Left ventricle myocardium inferior (tissue), 1 donor: ENCODE data around the gene SHC4. TPM values are rescaled to one million over a fixed set of nuclear protein-coding genes. Genes with fewer than 3 reads are reported as not detected.

ENCODE experiments used
- DNase-seq: peaks from one replicate; pipeline ENCODE4 v3.0.0-alpha.2; 2020
- H3K27ac ChIP-seq: fragments of 200-600 bp; replicated peaks from 2 replicates; pipeline ENCODE4 v1.8.0; 2021
- H3K27me3 ChIP-seq: fragments of 200-600 bp; 2 replicates; pipeline ENCODE4 v1.8.0; 2021; ENCODE audit warnings: low read depth
- H3K36me3 ChIP-seq: fragments of 200-600 bp; 2 replicates; pipeline ENCODE4 v1.8.0; 2021
- H3K4me1 ChIP-seq: fragments of 200-600 bp; 2 replicates; pipeline ENCODE4 v1.8.0; 2021
- H3K4me3 ChIP-seq: fragments of 200-600 bp; 2 replicates; pipeline ENCODE4 v1.8.0; 2021; ENCODE audit warnings: mild to moderate bottlenecking, moderate library complexity
- H3K9me3 ChIP-seq: fragments of 200-600 bp; replicated peaks from 2 replicates; pipeline ENCODE4 v1.8.0; 2021
- CTCF ChIP-seq: fragments of 200-600 bp; IDR thresholded peaks from 2 replicates; pipeline ENCODE4 v1.8.0; 2021; ENCODE audit warnings: antibody characterized with exemption, mild to moderate bottlenecking, borderline replicate concordance
- intact Hi-C: fragments of 100-400 bp; cut with micrococcal nuclease; formaldehyde crosslinking; loops from one replicate; pipeline ENCODE4 v1.11.0; 2022
- total RNA-seq: library from RNA; stranded (reverse); fragmentation: NEBNext Ultra II Directional; extraction: Animal tissue kit (Norgen Biotek cat#: 25700); gene quantifications from one replicate; pipeline ENCODE4 v1.2.1, GENCODE V29; 2021
- donor health status: DM: no; HTN: yes; CAD: no; lungs with severe emphysema.

Gene SHC4
- total RNA-seq, 1 donor from 2014 or later = 3.3 TPM

DNA sequence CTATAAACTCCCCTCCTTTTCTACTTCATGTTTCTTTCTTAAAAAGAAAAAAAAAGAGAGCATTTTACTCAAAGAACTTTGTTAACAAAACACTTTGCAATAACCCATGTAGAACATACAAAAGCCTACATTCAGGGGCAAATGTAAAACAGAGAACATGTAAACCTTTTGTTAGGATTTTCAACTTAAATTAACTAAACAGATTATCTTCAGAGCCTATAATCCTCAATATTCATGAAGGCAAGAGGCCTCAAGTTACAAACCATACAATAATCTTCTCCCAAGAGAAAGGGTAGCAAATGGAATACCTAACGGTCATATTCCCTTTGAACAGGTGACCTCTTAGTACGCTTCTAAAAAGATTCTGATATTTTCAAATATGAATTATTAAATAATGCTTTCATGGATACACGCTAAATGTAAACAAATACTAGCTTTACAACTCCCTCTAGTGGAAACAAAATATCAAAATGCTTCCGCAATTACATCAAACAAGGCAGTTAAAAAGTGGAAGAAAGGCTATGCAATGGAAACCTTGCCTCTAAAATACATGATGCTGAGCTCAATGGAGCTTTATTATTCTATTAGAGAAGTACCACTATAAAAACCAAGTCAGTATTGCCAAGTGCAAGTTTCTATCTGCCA is 162.8 kb downstream of the SHC4 start:
- Histone ChIP-seq H3K4me3 (no peak overlapping the region), H3K27ac (peak overlapping the region; percentile 15), H3K27me3 (no peaks in the 10 kb centered on the region), H3K4me1 (peaks cover 4% of the 10 kb centered on the region), H3K36me3 (no peaks in the 10 kb centered on the region), H3K9me3 (no peaks in the 10 kb centered on the region)
- peak; percentile 65 for TF ChIP-seq CTCF
- no peak for DNase-seq
- intact Hi-C loops = loop anchor here (10.0 kb wide), 1 partner anchor 446 kb away; no protein-coding TSS in a partner anchor

GRCh38 chr15:48800245-48800644 is 163.5 kb downstream of the SHC4 start:
- no peak for TF ChIP-seq CTCF
- Histone ChIP-seq H3K27me3 (no peaks in the 10 kb centered on the region), H3K4me3 (no peak overlapping the region), H3K27ac (peak overlapping the region; percentile 15), H3K4me1 (no peaks in the 10 kb centered on the region), H3K36me3 (no peaks in the 10 kb centered on the region), H3K9me3 (no peaks in the 10 kb centered on the region)
- DNase-seq = no peak
- intact Hi-C loops = loop anchor here (10.0 kb wide), 1 partner anchor 445 kb away; no protein-coding TSS in a partner anchor

DNA sequence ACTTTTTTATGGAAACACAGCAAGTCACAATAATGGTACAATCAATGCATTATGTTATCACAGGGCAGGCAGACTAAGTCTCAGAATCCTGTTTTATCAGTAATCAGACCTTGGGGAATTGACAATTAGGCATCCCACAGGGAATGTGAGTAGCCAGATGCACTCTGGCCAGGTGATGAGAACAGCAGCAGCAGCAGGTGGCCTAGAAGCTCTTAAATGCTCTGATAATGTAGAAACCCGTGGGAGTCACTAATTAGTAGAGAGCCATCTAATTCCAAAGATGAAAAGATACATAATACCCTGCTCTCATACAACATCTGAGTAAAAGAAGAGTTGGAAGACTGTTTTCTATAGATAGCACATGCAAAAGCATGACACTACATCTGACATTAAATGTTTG is 165.4 kb downstream of the SHC4 start:
- TF ChIP-seq CTCF = no peak
- no peak overlapping the region for H3K4me3 ChIP-seq
- H3K27ac ChIP-seq = no peak overlapping the region
- intact Hi-C loops = no loop called here
- no peaks in the 10 kb centered on the region for H3K27me3 ChIP-seq
- peaks cover 6% of the 10 kb centered on the region for H3K4me1 ChIP-seq
- no peaks in the 10 kb centered on the region for H3K36me3 ChIP-seq
- no peaks in the 10 kb centered on the region for H3K9me3 ChIP-seq
- no peak for DNase-seq

- Histone ChIP-seq H3K4me1 (peaks cover 6% of the 10 kb centered on the region), H3K27me3 (no peaks in the 10 kb centered on the region), H3K4me3 (peak overlapping the region; percentile 39), H3K27ac (peak overlapping the region; percentile 44), H3K9me3 (no peaks in the 10 kb centered on the region), H3K36me3 (no peaks in the 10 kb centered on the region)
- intact Hi-C loops = no loop called here
- DNase-seq = no peak
- TF ChIP-seq CTCF = no peak
Observed at GRCh38 chr15:48796930-48797329, 166.8 kb downstream of the SHC4 start.

DNA sequence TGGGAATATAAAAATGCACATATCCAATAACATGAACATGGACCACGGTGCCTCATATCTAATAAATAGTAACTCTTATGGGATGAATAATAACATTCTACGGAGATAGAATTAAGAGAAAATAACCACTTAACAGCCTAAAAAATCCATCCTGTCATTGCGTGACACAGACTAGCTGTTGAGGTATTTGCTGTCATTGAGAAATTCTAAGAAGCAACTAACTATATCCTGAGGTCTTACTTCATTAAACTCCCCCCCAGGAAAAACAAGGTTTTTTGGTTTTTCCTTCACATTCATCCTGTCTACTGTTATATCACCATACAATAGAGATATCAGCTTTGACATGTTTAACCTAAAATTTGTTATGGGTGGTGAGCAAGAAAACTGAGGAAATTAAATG is 167.2 kb downstream of the SHC4 start:
- H3K27ac ChIP-seq = peak overlapping the region; percentile 44
- H3K36me3 ChIP-seq = no peaks in the 10 kb centered on the region
- DNase-seq = no peak
- TF ChIP-seq CTCF = no peak
- H3K4me1 ChIP-seq = peaks cover 6% of the 10 kb centered on the region
- intact Hi-C loops = no loop called here
- no peaks in the 10 kb centered on the region for H3K9me3 ChIP-seq
- H3K4me3 ChIP-seq = peak overlapping the region; percentile 39
- no peaks in the 10 kb centered on the region for H3K27me3 ChIP-seq
